ENCODE measurements around the gene C11orf71.

DNA sequence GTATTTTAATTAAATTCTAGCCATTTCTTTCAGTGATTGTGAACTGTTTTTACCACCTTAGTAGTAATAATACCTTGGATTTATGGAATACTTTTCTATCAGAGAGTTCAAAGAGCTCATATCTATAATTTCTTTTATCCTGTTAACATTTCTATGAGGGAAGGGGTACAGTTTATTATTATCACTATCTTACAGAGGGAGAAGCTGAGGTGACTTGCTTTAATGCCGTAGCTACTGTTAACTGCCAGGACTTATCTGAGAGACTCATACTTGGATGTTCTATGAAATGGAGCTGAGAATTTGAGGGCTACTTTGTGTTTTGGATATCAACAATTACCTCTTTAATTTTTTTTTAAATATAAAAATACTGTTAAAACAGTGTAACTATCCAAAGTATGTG is 42.2 kb upstream of the C11orf71 start:
- TF ChIP-seq, protein P1, sequence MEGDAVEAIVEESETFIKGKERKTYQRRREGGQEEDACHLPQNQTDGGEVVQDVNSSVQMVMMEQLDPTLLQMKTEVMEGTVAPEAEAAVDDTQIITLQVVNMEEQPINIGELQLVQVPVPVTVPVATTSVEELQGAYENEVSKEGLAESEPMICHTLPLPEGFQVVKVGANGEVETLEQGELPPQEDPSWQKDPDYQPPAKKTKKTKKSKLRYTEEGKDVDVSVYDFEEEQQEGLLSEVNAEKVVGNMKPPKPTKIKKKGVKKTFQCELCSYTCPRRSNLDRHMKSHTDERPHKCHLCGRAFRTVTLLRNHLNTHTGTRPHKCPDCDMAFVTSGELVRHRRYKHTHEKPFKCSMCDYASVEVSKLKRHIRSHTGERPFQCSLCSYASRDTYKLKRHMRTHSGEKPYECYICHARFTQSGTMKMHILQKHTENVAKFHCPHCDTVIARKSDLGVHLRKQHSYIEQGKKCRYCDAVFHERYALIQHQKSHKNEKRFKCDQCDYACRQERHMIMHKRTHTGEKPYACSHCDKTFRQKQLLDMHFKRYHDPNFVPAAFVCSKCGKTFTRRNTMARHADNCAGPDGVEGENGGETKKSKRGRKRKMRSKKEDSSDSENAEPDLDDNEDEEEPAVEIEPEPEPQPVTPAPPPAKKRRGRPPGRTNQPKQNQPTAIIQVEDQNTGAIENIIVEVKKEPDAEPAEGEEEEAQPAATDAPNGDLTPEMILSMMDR (IDR thresholded peaks at IDR 0.05; ENCODE audit: insufficient read depth, low read length, poor library complexity, severe bottlenecking) = no peak
- TF ChIP-seq EZH2phosphoT487 (conservative IDR thresholded peaks at IDR 0.05; ENCODE audit: low read length) = no peak
